GM19438 (cell line): ENCODE data around the gene NAV2.

Experiments used
- ATAC-seq: cut with Tn5 transposase; IDR thresholded peaks from one replicate; pipeline ENCODE4 v1.9.1; 2021; ENCODE audit warnings: low read depth; ENCODE audit not compliant: unreplicated experiment

The NAV2 gene

DNA sequence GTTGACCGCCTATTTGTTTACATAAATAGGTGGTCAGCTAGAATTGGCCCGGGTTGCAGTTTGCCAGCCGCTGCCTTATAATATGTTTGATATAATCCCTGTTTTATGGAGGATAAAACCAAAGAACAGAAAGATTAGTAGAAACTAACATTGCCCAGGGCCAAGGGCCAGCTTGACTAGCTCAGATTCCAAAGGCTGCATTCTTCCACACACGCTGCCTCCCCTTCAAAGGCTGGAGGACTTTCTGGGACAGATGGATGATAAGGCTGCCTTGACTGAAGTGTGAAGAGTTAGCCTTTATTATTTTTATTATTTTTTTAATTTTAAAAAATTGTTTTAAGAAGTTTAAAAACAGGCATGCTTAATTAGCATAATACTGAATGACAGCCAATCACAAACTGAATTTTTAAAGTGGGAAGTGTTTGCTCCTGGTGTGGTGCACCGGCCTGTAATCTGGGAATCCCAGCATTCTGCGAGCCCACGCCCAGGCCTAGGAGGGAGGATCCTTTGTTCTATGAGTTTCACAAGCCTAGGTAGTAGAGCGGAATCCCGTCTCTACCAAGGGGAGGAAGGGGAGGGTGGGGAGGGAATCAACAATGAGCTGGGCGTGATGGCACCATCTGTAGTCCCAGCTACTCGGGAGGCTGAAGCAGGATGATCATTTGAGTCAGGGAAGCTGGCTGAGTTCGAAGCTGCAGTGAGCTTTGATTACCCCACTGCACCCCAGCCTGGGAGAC is 114.9 kb downstream of the NAV2 start:
- ATAC-seq = no peak

DNA sequence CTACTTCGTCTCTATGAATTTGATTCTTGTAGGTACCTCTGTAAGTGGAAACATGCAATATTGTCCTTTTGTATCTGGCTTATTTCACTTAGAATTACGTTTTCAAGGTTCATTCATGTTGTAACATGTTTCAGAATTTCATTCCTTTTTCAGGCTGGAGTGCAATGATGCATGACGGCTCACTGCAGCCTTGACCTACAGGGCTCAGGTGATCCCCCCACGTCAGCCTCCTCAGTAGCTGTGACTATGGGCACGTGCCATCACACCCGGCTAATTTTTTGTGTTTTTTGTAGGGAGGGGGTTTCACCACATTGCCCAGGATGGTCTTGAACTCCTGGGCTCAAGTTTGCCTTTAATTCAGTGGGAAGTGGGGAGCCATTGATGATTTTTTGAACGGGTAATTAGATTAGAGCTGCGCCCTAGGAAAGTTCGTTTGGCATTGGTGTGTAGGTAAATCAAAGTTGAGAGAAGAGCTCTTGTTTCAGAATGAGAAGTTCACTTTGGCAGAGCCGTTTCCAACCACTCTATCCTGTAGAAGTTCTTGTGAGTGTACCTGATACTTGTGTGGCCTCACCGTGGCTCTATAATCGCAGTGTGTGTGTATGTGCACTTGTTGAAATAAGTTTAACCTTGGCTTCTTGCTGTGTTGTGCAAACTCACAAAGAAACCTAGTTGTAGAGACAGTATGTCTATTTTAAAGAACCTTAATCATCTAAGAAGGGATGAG is 115.9 kb downstream of the NAV2 start:
- ATAC-seq = no peak

DNA sequence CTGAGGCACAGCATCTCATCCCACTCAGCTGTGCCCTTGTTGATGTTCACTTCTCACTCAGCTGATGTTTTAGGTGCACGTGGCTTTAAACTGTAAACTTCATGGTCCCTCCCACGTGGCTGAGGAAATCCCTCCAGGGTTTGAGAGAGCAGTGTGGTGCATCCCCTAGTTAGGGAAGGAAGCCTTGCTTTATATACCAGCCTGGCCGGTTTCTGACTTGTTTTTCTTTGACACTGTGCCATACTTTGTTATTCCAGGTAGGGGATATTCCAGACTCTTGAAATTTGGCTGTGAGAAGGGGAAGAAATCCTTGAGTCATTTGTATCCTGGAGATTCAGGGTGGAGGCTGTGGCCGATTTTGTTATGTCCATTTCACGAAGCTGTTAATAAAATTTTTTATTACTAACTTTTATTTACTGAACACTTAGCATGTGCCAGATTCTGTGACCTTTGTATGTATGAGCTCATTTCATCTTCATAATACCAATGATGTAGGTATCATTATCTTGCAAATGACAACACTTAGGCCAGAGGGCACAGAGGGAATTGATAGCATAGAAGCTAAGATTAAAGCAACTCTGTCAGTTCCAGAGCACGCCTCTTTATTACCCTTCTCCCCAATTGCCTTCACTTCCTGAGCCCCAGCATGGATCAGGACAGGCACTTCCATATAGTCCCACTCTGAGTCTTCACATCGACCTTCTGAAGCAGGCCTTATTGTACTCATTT is 116.6 kb downstream of the NAV2 start:
- ATAC-seq = no peak

DNA sequence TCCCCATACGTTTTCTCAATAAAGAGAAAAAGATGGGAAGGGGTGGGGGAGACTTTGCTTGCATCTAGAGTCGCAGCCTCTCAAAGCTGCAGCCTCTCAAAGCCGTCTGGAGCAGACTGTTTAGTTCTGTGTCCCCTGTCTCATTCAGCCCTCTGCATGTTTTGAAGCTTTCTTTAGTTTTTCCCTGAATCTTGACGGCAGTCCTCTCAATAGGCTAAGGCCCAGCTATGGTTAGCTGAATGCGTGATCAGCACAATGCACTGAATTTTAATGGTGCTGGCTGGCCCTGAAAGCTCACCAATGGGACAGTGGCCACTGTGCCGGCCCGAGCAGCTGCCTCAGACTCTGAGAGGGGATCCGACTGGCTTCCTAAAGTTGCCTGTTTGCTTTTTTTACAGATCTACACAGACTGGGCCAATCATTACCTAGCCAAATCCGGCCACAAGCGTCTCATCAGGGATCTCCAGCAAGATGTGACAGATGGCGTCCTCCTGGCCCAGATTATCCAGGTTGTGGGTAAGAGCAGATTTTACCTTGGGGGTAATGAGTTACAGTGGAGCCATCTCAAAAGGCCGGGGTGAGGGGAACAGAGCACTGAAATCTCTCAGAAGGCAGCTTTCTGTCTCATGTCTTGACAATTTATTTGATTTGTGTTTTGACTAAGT is 119.6 kb downstream of the NAV2 start:
- no peak for ATAC-seq

DNA sequence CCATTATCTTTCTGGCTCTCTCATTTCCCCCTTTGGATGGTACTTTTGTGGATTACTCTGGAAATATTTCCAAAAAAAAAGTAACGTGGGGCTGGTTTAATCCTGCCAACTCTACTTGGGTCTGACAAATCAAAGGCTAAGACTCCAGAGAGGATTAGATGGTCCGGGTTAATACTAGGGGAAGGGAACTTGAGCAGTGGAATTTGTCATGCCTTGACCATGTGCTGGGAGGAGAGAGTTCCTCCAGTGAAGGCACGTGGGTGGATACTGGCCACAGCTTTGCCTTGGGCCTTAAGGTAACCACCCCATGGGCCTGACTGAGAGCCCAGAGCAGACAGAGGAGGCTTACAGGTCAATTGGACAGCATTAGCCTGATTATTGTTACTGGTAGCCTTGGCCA is 120.3 kb downstream of the NAV2 start:
- no peak for ATAC-seq

DNA sequence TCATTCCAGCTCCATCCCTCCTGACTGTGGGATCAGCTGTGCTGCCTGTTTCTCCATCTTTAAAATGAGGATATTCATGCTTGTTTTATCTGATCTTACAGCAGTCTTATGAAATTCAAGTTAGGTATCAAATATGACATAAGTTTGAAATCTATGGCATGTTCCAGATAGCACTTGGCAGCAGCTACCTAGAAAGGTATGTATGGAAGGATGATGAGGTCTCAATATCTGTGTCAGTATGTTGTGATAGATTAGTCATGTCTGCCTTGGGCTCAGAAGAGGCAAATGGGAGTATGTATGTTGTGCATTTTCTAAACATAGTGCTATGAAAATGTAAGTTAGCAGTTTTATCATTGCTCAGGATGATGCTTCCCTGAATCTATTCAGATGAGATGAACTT is 122.1 kb downstream of the NAV2 start:
- no peak for ATAC-seq

DNA sequence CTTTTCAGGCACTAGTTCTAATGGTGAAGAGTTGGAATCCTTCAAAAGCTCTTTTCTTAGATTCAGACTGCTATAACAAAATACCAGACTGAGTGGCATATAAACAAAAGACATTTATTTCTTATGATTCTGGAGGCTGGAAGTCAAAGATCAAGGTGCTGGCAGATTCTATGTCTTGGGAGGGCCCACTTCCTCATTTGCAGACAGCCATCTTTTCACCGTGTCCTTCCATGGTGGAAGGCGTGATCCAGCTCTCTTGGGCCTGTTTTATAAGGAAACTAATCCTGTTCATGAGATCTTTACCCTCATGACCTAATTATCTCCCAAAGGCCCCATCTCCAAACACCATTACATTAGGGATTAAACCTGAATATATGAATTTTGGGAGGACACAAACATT is 124.0 kb downstream of the NAV2 start:
- ATAC-seq = no peak

DNA sequence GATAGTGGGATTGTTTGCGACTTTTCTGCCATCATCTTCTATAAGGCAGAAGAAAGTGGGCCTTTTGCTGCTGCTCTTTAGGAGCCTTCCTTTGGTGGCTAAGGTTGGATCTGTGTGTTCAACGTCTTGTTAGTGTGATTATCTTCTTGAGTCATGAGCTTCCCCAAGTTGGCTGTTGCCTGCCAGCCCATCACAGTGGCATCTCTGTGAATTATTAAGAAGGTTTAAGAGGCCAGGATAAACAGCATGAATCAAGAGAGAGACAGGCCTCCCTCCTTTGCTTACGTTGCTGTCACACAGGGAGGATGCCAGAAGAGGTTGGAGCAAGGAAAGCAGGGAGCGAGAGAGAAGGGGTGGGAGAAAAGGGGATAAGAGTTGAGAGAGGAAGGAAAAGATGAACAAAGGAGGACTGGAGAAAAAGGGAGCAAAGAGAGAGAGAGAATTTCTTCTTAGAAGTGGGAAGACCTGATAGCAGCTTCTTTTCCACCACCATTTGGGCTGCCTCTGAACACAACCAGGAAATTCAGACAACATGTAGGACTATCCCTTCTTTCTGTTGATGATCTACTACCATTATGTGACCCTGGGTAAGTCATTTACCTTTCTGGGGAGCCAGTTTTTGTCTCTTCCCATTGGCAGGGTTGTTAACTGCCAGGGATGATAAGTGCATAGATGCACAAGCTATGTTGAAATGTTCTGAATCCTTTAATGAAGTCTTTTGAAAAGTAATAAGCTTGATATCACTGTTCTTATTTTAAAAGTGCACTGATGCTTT is 126.5 kb downstream of the NAV2 start:
- ATAC-seq = no peak

DNA sequence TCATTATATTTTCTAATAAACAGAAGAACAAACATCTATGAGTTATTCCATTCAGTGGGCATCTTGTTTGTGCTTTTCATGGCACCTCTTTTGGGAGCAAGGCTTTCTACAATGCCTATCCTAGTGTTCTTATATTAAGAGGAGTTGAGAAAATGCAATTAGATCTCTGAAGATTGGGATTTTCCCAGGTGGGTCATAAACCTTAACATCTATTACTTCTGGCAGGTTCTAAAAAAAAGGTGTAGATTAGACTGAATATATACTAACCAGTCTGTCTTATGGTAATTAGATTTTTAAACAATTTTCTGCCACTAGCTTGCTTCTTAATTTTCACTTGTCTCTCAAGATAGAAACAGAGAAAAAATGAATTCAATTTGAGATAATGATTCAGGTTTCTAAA is 128.3 kb downstream of the NAV2 start:
- ATAC-seq = no peak

DNA sequence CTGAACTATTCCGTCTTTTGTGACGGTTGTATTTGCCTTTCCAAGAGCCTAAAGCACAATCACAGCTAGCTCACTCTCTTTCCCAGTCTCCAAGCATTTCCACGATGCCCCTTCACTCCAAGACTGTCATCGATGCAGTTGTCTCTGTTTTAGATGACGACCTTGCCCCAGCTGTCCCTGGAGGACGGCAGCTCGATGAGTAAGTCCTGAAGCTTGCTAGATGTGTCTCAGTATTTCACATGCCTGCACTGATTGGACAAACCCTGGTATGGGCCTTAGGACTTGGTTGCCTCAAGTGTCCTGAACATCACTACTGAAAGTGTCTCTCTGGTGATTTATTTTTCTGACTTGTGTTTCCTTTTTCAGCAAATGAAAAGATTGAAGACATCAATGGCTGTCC is 129.9 kb downstream of the NAV2 start:
- ATAC-seq = no peak

DNA sequence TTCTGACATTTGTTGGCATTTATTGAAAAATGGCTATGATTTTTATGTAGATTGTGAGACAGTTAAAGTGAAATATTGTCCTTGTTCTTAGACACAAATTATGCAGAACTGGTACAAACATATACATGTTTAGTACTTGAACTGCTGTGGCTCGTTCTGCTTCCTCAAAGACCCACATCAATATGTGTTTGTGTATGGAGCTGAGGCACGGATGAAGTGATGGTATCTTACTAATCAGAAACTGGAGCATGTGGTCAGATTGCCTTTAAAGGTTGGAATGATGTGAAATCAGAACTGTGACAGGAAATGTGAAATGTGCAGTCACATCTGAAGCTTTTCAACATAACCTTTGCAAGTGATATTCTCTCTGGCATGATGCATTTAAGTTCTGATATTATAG is 130.4 kb downstream of the NAV2 start:
- ATAC-seq = no peak

DNA sequence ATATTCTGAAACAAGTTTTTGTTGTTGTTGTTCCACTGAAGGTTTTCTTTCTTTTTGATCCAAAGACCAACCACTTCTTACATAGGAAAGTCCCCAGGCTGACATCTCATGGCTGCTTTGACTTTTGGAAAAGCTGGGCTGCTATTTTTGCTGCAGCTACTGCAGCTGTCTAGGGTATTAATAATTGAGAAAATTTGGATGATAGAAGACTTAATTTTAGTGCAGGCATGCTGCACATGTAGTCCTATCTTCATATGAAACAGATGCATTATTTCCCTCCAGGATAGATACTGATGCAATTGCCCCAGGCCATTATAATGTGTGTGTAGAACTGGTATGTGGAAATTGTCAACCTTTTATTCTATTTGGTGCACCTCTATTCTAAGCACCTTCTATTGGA is 131.4 kb downstream of the NAV2 start:
- no peak for ATAC-seq

DNA sequence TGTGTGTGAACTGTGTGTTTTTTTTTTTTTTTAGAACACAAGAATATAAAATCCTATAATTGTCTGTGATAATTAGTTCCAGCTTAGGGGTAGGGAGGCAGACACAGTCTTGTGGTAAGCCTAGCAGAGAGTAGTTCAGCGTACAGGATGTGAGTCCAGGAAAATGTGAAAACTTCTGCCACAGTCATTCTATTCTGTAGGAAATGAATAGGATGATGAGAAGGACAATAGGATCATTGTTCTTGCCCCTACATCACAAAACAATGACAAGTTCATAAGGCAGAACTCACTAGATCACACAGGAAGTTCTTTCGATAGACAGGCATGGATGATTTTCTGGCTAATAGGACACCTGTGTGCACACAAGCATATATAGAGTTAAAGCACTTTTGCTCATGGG is 132.2 kb downstream of the NAV2 start:
- no peak for ATAC-seq

DNA sequence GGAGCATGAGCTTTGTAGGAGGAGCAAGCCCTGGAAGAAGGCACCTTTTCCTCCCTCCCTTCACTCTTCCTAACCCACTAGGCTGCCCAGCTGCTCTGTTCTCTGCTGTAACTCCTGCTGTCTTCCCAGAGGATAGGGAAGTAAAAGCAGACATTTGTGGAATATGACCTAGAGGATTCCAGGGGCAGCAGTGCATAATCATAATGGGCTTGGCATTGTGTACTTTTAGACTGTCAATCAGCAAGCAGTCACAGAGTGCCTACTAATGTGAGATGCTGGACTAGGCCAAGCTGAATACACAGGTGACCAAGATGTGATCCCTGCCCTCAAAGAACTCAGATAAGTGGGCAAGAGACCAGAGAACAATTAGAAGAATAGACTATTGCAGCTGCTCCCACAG is 133.0 kb downstream of the NAV2 start:
- ATAC-seq = no peak

DNA sequence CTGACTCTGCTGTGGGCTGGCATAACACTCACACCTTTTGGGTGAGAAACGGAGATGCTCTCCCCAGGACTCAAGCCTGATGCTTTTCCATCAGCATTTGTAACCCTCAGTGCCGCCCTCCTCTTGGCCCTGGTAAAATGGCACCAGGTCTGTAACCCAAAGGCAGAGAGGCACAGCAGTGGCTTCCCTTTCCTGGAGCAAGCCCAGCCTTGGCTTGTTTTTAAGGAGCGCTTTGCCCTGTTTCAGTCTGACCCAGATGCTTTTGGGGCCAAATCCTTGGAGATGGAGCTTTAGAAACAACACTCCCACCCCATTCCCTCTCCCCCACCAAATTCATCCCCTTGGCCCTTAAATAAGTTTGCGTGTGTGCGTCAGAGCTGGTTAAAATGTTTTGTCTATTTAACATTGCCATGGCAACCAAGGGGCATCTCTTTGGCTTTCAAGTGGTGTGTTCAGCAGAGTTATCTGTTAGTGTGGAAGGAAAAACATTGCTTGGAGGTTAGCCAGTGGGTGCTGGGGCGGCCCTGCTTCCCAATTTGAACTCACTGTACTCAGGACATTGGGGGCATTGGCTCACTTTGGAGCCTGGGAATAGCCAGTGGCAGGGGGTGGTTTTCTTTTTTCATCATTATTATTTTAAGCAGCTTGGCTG is 134.1 kb downstream of the NAV2 start:
- ATAC-seq = no peak

DNA sequence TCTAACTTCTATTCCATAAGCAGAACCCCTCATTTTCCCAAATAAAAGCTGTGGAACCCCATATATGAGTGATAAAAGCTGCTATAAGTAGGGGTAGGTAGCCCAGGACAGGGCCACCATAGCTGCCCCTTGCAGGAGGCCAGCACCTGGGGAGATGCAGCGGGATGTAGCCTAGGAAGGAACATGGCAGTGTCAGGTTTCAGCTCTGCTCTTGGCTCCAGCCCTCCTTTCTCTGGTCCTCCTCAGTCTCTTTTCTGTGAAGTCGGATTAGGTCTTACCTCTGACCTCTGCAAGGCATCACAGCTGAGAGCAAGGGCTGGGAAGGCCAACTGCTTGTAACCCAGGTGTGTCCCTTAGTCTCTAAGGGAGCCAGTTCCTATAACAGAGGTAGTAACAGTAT is 135.6 kb downstream of the NAV2 start:
- ATAC-seq = no peak

DNA sequence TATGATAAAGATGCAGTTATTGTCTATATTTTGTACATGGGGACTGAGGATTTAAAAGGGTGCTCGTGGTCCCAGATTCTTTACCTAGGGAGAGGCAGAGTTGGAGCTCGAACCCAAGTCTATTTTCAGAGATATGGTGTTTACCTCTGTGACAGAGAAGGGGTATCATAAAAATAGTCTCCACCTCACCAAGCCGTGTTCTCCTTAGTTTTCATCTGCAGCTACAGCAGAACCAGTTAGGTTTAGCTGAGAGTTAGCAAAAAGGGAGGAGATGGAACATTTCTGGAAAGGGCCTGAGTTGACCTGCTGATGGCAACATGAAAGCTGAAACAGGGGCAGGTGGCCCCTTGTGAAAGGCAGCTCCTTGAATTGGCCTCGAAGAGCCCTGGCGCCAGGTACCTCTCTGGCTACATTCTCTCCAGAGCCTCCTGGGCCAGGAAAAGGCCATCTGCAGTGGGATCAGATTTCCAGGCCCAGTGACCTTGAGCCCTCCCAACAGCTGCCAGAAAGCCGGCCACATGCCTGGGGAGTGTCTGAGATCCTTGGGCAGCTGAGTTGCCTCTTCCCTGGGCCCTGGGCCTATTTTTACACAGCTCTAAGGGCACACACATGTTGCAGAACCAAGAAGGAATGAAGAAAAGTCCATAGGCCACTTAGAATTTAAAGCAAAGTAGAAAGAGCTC is 136.6 kb downstream of the NAV2 start:
- ATAC-seq = no peak

DNA sequence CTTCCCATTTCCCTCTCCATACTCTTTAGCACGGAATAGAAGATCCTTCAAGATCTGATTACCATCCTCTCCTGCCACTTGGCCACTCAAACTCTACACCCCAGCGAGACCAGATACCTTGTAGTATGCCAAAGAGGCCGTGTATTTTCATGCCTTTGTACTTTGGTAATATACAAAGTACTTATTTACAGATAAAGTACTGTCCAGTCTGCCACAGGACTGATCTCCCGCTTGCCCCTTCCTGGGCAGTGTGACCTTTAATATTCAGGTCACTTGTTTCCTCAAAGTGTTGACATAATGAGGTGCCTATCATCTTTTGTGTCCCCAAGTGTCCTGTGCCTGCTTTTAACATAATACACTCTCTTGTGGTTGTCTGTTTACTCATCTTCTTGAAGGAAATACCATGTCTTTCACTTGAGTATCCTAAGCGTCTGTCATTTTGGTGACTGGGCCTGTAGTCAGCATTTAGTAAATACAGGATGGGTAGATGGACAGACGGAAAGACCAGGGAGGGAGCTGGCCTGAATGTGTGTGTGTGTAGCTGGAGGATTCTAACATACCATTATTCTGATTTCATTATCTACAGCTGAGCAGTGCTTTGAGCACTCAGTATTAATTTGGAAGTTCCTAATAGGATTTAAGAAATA is 137.4 kb downstream of the NAV2 start:
- ATAC-seq = no peak

DNA sequence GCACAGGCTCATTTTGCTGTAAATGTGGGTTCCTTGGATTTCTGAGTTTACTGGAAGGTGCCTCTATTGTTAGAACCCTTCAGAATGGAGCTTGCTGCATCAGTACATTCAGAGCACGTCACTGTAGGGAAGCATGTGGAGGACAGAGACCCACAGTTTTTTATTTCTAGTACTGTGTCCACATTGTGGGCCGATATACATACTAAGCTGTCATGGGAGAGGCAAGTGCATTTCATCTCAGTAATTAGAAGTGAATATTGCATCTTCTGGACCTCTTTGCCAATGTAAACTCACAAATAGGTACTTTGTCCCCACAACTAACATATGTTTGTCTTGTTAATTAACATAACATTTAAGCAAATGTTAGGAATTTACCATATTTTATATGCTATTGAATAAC is 139.7 kb downstream of the NAV2 start:
- ATAC-seq = no peak
